HG03558 (cell line): ENCODE measurements around the gene UBL4B.

Experiments used
- ATAC-seq: cut with Tn5 transposase; IDR thresholded peaks from one replicate; pipeline ENCODE4 v1.9.1; 2021; ENCODE audit warnings: moderate number of reproducible peaks; ENCODE audit not compliant: unreplicated experiment; ENCODE audit errors: extremely low read depth

Gene UBL4B

DNA sequence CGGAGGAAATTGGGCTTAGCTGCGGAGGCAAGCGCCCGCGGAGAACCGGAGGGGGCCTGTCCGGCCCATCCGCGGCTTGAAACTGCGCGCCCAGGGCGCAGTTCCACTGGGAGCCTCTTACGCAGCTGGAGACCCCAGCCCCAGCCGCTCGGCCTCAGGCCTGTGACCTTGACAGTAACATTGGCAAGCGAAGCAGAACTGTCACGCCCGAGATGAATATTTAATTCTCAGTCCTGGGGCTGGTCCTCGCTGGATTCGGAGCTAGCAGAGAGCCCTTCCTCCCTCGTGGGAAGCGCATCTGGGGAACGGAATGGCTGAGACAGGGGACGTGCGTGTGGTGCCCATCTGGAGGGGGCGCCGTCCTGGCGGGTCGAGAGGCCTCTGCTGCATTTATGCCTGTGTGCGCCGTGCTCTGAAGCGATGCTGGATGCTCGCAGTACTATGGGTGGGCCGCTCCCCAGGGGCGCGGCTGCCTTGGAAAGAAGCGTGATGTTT, 39.0 kb downstream of the UBL4B start:
- no peak for ATAC-seq

DNA sequence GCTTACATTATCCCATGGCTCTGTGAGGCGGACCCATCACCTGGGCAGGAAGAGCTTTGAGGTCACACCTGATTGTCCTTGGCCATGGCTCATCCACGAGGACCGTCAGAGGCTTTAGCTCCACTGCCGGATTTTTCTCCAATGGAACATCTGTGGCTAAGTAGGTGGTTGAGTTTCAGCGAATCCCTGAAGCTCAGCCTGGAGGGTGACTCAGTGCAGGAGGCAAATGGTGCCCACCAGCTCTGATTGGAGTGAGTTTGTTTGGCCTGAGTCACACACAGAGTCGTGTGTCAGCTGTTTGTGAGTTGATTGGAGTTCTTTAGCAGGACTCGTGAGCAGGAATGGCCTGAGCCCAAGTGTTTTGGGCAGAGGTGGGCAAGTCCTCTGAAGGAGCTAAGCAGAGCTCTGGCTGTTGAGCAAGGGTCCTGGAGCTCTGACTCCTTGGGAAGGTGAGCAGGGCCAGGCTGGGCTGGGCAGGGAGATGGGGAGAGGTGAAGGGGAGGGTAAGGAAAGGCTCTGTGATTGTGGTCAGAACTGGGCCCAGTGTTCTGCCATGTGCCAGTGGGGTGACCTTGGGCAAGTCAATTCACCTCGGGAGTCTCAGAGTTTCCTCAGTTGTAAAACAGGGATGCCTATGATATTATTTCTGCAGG, 40.0 kb downstream of the UBL4B start:
- ATAC-seq: no peak

DNA sequence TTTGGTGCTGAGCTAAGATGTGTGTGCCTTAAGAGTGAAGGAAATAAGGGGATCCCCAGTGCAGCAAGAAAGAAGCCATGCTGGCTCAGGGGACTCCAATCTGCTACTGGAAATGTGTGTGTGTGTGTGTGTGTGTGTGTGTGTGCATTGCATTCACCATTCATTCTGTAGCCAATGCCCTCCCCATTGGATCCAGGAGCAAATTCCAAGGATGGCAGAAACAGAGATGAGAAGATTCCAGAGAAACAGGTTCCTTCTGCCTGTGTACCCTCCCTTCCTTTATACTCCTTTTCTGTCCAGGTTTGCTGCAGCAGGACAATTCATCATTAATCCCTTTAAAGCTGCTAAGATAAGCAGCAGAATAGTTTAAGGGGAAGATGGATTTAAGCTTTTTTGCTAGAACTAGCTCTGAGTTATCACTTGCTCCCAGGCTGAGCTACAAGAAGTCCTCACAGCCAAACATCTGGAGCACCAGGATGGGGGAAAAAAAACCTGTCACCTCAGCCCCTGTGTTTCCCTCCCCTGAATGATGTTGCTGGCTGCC, 41.2 kb downstream of the UBL4B start:
- ATAC-seq: no peak

DNA sequence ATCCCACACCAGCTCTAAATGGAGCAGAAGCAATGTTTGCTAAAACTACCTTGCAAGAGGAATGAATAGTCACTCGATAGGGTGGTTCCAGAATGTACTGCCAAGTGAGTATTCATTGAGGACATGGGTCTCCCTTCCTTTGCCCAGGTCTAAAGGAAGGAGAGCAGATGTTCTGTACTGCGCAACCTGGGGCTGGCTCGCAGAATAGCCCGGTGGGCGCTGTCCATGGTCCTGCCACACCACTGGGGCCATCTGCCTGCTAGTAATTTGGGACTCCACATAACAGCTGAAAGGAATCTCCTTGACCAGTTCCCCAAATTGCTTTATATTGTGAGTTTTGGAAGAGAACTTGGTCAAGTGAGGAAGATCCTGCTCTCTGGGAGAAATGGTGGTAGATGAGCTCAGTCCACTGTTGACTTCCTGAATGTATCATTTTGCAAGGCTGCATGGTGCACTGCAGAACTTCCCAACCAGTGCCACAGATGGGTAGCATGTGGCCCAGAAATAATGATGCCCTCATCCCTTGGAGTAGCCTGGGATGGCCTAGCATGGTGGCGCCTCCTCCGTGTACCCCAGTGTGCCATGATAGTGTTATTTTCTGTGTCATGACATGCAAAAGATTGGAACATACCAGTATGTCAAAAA, 43.8 kb downstream of the UBL4B start:
- ATAC-seq: no peak

DNA sequence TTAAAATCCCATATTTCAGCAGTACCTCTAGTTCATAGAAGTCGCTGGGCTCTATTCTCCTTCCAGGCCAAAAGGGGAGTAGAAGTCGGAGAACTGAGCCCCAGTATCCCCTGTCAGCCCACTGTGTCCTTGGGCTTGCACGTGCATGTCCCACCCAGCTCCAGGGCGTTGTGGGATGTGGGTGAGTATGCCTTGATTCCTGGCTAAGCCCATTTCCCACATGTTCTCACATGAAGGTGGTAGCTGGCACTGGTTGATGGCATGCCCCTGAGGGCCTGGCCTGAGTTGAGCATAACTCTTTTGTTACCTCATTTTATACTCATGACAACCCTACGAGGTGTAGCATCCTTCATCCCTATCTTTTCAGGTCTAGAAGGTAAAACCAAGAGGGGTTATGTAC, 46.0 kb downstream of the UBL4B start:
- no peak for ATAC-seq

DNA sequence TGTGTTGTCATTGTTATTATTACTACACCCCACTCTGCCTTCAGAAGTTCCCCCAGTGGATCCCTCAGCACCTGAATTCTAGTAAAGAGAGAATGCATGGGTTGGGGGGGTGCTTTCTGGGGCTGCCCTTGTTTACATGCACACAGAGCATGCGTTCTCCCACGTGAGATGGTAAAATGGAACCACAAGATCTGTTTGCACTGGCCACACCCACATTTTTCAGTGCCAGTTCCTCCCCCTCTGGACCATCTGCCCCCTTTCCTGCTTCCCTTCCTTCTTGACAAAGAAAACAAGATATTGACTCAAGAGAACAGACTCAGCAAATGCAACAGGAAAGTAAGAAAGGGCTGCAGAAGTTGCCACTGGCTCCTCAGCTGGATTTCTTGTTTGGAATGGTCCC, 46.9 kb downstream of the UBL4B start:
- ATAC-seq: no peak

DNA sequence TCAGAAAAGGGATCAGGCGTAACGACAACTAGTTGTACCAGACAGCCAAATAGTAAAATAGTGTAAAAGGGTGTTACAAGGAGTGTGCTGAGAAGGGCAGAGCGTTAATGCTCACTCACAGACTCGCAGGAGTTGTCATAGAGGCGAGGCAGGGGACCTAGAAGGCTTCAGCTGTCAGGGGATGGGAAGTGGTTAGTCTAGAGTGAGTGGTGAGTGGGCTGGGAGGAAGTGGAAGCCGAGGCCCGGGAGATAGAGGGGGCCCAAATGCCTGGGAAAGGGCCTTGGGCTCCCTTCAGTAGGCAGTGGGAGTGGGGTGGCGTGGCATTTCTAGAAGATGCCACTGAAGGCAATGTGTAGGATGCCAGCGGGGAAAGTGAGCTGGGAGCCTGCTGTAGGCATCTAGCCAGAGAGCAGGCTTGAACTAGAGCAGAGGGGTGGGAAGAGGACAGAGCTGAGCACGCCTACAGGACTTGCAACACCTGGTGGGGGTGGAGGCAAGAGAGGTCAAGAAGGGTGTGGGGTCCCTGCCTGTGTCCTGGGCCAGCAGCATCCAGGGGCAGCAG, 48.4 kb downstream of the UBL4B start:
- ATAC-seq: no peak

DNA sequence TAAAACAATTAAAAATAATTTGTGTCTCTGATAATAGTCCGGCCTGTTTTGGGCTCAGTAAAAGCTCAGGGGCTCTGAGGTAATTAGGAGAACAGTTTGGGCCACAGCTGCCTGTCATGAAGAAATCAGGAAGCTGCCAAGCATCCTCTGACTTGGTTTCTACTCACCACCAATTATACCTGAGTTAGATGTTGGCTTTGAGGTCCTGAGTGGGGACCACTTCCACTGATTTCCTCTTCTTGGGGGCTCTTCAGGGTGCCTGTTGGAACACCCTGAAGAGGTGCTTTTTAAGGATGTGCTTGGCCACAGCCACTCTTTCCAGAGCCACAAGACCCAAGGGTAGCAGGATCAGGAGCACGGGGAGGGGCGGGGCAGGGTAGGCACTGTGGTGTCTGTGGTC, 48.9 kb downstream of the UBL4B start:
- ATAC-seq: no peak

DNA sequence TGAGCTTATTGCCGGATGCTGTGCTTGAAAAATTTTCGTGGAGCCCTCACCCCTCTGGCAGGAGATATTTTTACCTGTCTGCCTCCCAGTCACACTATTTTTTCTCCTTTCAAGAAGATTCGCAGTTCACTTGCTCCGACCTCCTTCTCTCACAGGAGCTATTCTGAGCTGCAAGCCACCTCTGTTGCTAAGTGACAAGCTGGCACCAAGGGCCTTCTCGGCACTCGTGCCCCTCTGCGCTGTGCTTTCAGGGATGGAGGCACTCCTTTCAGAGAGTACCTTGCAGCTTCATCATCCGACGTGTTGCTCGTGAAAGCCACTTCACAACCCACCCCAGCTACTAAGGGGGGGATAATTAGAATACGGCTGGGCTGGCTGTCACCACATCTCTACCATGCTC, 49.6 kb downstream of the UBL4B start:
- no peak for ATAC-seq
